Airway epithelial cell (primary cell): ENCODE results near the gene CSNK2B. TPM values are rescaled to one million over a fixed set of nuclear protein-coding genes. Genes with fewer than 3 reads are reported as not detected.

Experiments
- total RNA-seq: library from RNA; depleted of rRNA; stranded (reverse); fragments of >200 nt; gene quantifications from 2 replicates; pipeline ENCODE4 v1.2.3, GENCODE V29; 2015

Gene CSNK2B
- total RNA-seq, result 236 and 271 TPM in 2 replicates

GRCh38 chr6:31665501-31666336, at the start of gene CSNK2B:
Gene CSNK2B, plus strand, starts transcription at chr6:31666080. Its CDS starts 752 bp downstream, at chr6:31666832.

GRCh38 chr6:31620586-31621319, 45.1 kb upstream of the CSNK2B start, which contains the start of gene PRRC2A:
Gene PRRC2A, plus strand, starts transcription at chr6:31620715. Its CDS starts 2,075 bp downstream, at chr6:31622790.

GRCh38 chr6:31655349-31656237, 10.3 kb upstream of the CSNK2B start, which contains the start of gene APOM:
Gene APOM, plus strand, starts transcription at chr6:31655894. Its CDS starts 73 bp downstream, at chr6:31655967.

GRCh38 chr6:31660381-31661261, 5.3 kb upstream of the CSNK2B start, which contains the start of gene C6orf47:
Gene C6orf47, minus strand, starts transcription at chr6:31660778. Its CDS starts 831 bp downstream, at chr6:31659947.

GRCh38 chr6:31664790-31665500, 935 bp upstream of the CSNK2B start, which contains the start of gene GPANK1:
Gene GPANK1, minus strand, starts transcription at chr6:31664997. Its CDS starts 519 bp downstream, at chr6:31664478.

GRCh38 chr6:31669676-31670075, 3.8 kb downstream of the CSNK2B start, which contains the start of gene LY6G5B:
Gene LY6G5B, plus strand, starts transcription at chr6:31669976. Its CDS starts 975 bp downstream, at chr6:31670951.

GRCh38 chr6:31680226-31681134, 14.6 kb downstream of the CSNK2B start, which contains the start of gene LY6G5C:
Gene LY6G5C, minus strand, starts transcription at chr6:31681067. Its CDS starts 694 bp downstream, at chr6:31680373.

GRCh38 chr6:31702819-31703716, 37.2 kb downstream of the CSNK2B start, which contains the start of gene ABHD16A:
Gene ABHD16A, minus strand, starts transcription at chr6:31703324. Its CDS starts 43 bp downstream, at chr6:31703281.

GRCh38 chr6:31706599-31706998, 40.7 kb downstream of the CSNK2B start, which contains the start of gene LY6G6F:
Gene LY6G6F, plus strand, starts transcription at chr6:31706866. Its CDS starts 41 bp downstream, at chr6:31706907.

GRCh38 chr6:31715022-31715958, 49.4 kb downstream of the CSNK2B start, which contains the start of gene LY6G6D:
Gene LY6G6D, plus strand, starts transcription at chr6:31715348. Its CDS starts 8 bp downstream, at chr6:31715356.

Other genes starting within 250 kb of the CSNK2B start
- 5.2 and 9.3 TPM in 2 replicates for gene MICB, start 167.9 kb upstream of the CSNK2B start, total RNA-seq
- gene MCCD1, start 137.1 kb upstream of the CSNK2B start, total RNA-seq, result not detected in 2 replicates
- 291 and 399 TPM in 2 replicates for gene DDX39B, start 124.1 kb upstream of the CSNK2B start, total RNA-seq
- gene ATP6V1G2, start 119.5 kb upstream of the CSNK2B start, total RNA-seq, result 0.19 and 0.28 TPM in 2 replicates
- 16.3 and 17.6 TPM in 2 replicates for gene NFKBIL1, start 118.5 kb upstream of the CSNK2B start, total RNA-seq
- gene LTA, start 93.8 kb upstream of the CSNK2B start, total RNA-seq, result not detected in 2 replicates
- 0.23 and 0.28 TPM in 2 replicates for gene TNF, start 90.5 kb upstream of the CSNK2B start, total RNA-seq
- 0.85 and 1.5 TPM in 2 replicates for gene LTB, start 83.7 kb upstream of the CSNK2B start, total RNA-seq
- not detected in 2 replicates for gene LST1, start 79.8 kb upstream of the CSNK2B start, total RNA-seq
- gene NCR3, start 73.1 kb upstream of the CSNK2B start, total RNA-seq, result not detected in 2 replicates
- not detected in 2 replicates for gene AIF1, start 50.8 kb upstream of the CSNK2B start, total RNA-seq
- 63.4 and 119 TPM in 2 replicates for gene PRRC2A, start 45.4 kb upstream of the CSNK2B start, total RNA-seq
- gene BAG6, start 13.4 kb upstream of the CSNK2B start, total RNA-seq, result 200 and 272 TPM in 2 replicates
- gene APOM, start 10.2 kb upstream of the CSNK2B start, total RNA-seq, result 2.3 and 3.9 TPM in 2 replicates
- gene C6orf47, start 5.3 kb upstream of the CSNK2B start, total RNA-seq, result 17.0 and 18.1 TPM in 2 replicates
- gene GPANK1, start 1.1 kb upstream of the CSNK2B start, total RNA-seq, result 14.5 and 14.7 TPM in 2 replicates
- 0.60 and 2.1 TPM in 2 replicates for gene LY6G5B, start 3.9 kb downstream of the CSNK2B start, total RNA-seq
- gene LY6G5C, start 15.0 kb downstream of the CSNK2B start, total RNA-seq, result 0.42 and 0.79 TPM in 2 replicates
- gene ABHD16A, start 37.2 kb downstream of the CSNK2B start, total RNA-seq, result 26.8 and 31.6 TPM in 2 replicates
- not detected in 2 replicates for gene LY6G6F, start 40.8 kb downstream of the CSNK2B start, total RNA-seq
- gene LY6G6D, start 49.3 kb downstream of the CSNK2B start, total RNA-seq, result not detected in 2 replicates
- gene LY6G6C, start 55.7 kb downstream of the CSNK2B start, total RNA-seq, result 1.5 and 3.7 TPM in 2 replicates
- 0.49 TPM in 1 of 2 replicates, not detected in the other for gene MPIG6B, start 57.3 kb downstream of the CSNK2B start, total RNA-seq
- 28.1 and 43.2 TPM in 2 replicates for gene DDAH2, start 63.2 kb downstream of the CSNK2B start, total RNA-seq
- gene CLIC1, start 70.5 kb downstream of the CSNK2B start, total RNA-seq, result 445 and 657 TPM in 2 replicates
- gene MSH5, start 73.9 kb downstream of the CSNK2B start, total RNA-seq, result 10.5 and 12.6 TPM in 2 replicates
- 0.63 and 2.0 TPM in 2 replicates for gene SAPCD1, start 96.6 kb downstream of the CSNK2B start, total RNA-seq
- gene VWA7, start 111.2 kb downstream of the CSNK2B start, total RNA-seq, result 1.6 and 2.8 TPM in 2 replicates
- 109 and 115 TPM in 2 replicates for gene VARS1, start 129.7 kb downstream of the CSNK2B start, total RNA-seq
- 73.8 and 83.4 TPM in 2 replicates for gene LSM2, start 140.9 kb downstream of the CSNK2B start, total RNA-seq
- 0.14 and 0.21 TPM in 2 replicates for gene HSPA1L, start 149.2 kb downstream of the CSNK2B start, total RNA-seq
- 85.4 and 93.2 TPM in 2 replicates for gene HSPA1A, start 149.5 kb downstream of the CSNK2B start, total RNA-seq
- gene HSPA1B, start 161.7 kb downstream of the CSNK2B start, total RNA-seq, result 172 and 180 TPM in 2 replicates
- gene NEU1, start 196.7 kb downstream of the CSNK2B start, total RNA-seq, result 34.1 and 39.3 TPM in 2 replicates
- gene SLC44A4, start 212.9 kb downstream of the CSNK2B start, total RNA-seq, result 4.2 and 7.5 TPM in 2 replicates
- 29.7 and 35.3 TPM in 2 replicates for gene EHMT2, start 231.6 kb downstream of the CSNK2B start, total RNA-seq
- 0.46 and 0.99 TPM in 2 replicates for gene ZBTB12, start 236.0 kb downstream of the CSNK2B start, total RNA-seq